Adrenal gland (tissue), 12 donors: ENCODE data around the gene TMEM72. TPM values are rescaled to one million over a fixed set of nuclear protein-coding genes. Genes with fewer than 3 reads are reported as not detected.
A peak's percentile ranks its signal among the peaks of the same experiment; 100 is the strongest.

ENCODE experiments used
- DNase-seq, 7 donors: peaks; one replicate each; pipeline ENCODE4 v3.0.0-alpha.2; 2019 to 2020
- H3K27ac ChIP-seq, 5 donors: fragments of 200-600 bp; sonication (generic) in 4 of 5; 1 replicate in 3 of 5; 2 replicates in 2 of 5; pipeline versions ENCODE4 v1.5.1 to v1.8.0; 2016 to 2020; ENCODE audit warnings: mild to moderate bottlenecking in 1 of 5
- H3K27me3 ChIP-seq: fragments of 200-600 bp; 2 replicates; pipeline ENCODE4 v1.8.0; 2021
- H3K36me3 ChIP-seq, 2 donors: fragments of 200-600 bp; replicated peaks in 1 of 2; 1 replicate in 1 of 2; 2 replicates in 1 of 2; pipeline versions ENCODE4 v1.5.1 to v1.8.0; 2018 to 2022
- H3K4me1 ChIP-seq, 2 donors: fragments of 200-600 bp; replicated peaks in 1 of 2; 1 replicate in 1 of 2; 2 replicates in 1 of 2; pipeline versions ENCODE4 v1.5.1 to v1.8.0; 2018 to 2021
- H3K4me3 ChIP-seq, 4 donors: fragments of 200-600 bp; sonication (generic) in 3 of 4; one replicate each; pipeline ENCODE4 v1.5.1; 2016 to 2018
- H3K9me3 ChIP-seq, 3 donors: fragments of 200-600 bp; sonication (generic) in 1 of 3; replicated peaks in 1 of 3; 1 replicate in 2 of 3; 2 replicates in 1 of 3; pipeline versions ENCODE4 v1.5.1 to v1.8.0; 2016 to 2021
- POLR2A ChIP-seq, 2 donors: fragments of 450-650 bp; IDR thresholded peaks; one replicate each; pipeline ENCODE4 v1.6.1; 2017; ENCODE audit warnings: antibody characterized with exemption in 2 of 2, mild to moderate bottlenecking in 2 of 2, moderate library complexity in 1 of 2
- WGBS, 4 donors: extraction: QIAGEN DNeasy Blood & Tissue Kit in 2 of 4; methylation state at CpG; one replicate each; pipeline versions ENCODE4 v1.1.5 to v1.1.7; 2013 to 2017; 5-methylcytosine and 5-hydroxymethylcytosine counted together
- intact Hi-C, 2 donors: fragments of 100-400 bp; cut with DNase I; formaldehyde crosslinking; loops; one replicate each; pipeline versions ENCODE4 v1.14.1 to v1.15.0; 2022 to 2023
- polyA plus RNA-seq, 3 donors: library from polyadenylated mRNA; stranded (reverse); fragments of 200-250 nt in 2 of 3; fragments of 350-450 nt in 1 of 3; fragmentation: Illumina TruSeq in 1 of 3; extraction: RNeasy Lipid Tissue Mini Kit (QIAGEN cat#74804) in 1 of 3; gene quantifications; one replicate each; pipeline ENCODE4 v1.2.3, GENCODE V29; 2013 to 2014
- total RNA-seq, 9 donors: library from RNA; depleted of rRNA in 4 of 9; stranded (reverse); fragments of >200 nt in 4 of 9; fragments of 120-200 nt in 1 of 9; fragmentation: NEBNext Ultra II Directional in 1 of 9; extraction: Animal tissue kit (Norgen Biotek cat#: 25700) in 1 of 9; gene quantifications; one replicate each; pipeline versions ENCODE4 v1.1.0 to v1.2.4, GENCODE V29; 2013 to 2023
- TF ChIP-seq, protein P1 (sequence below), 6 experiments: fragments of 450-650 bp in 4 of 6; fragments of 200-600 bp in 2 of 6; sonication (generic) in 1 of 6; IDR thresholded peaks; 1 replicate in 5 of 6; 2 replicates in 1 of 6; pipeline versions ENCODE4 v1.5.1 to v1.8.0; 2016 to 2021; ENCODE audit warnings: antibody characterized with exemption in 6 of 6, mild to moderate bottlenecking in 2 of 6, moderate library complexity in 1 of 6
- donor health status: healthy with polysubstance abuse.
- donor health status: Bipolar disorder and iron deficiency.
- donor health status: DM: yes; HTN: yes; CAD: no.
- donor health status: DM: no; HTN: no; CAD: no.
- donor health status: DM: no; HTN: no; CAD: no.
- donor health status: DM: yes; HTN: yes; CAD: no.

The TMEM72 gene
- total and polyA plus RNA-seq, 12 donors = 0.17 TPM; not detected in 11

DNA sequence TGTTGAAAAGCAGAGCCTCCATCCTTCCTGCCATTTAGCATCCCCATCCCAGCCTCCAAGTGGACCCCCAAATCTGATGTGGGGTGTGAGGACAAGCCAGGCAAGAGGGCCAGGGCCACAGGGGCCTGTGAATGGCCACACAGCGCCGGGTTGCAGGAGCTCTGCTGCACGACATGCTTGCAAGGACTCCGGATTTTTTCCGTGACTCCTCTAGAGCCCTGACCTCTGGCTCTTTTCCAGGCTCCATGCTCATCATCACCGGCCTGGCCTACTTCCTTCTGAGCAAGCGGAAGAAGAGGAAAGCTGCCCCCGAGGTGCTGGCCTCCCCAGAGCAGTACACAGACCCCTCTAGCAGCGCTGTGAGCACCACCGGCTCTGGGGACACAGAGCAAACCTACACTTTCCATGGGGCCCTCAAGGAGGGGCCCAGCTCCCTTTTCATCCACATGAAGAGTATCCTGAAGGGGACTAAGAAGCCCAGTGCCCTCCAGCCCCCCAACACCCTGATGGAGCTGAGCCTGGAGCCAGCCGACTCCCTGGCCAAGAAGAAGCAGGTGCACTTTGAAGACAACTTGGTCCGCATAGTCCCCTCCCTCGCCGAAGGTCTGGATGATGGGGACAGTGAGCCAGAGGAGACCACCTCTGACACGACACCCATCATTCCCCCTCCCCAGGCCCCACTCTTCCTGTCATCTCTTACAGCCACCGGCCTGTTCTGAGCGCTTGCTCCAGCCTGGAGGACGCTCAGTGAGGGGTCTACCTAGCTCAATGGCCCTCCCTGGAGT is 23.5 kb downstream of the TMEM72 start:
- Histone ChIP-seq H3K9me3 (no peaks in the 10 kb centered on the region), H3K27ac (no peak overlapping the region), H3K4me3 (no peak overlapping the region), H3K4me1 (peaks cover 0 to 24% of the 10 kb centered on the region in 2 donors), H3K36me3 (no peaks in the 10 kb centered on the region), H3K27me3 (no peaks in the 10 kb centered on the region)
- intact Hi-C loops = loop anchor here (2.0 to 5.0 kb wide), 2 partner anchors 38 to 40 kb away; no protein-coding TSS in a partner anchor
- DNase-seq = peak in 6 of 7 donors; percentile 59 to 72 (median 68)
- no peak for TF ChIP-seq POLR2A (IDR thresholded peaks at IDR 0.05)
- TF ChIP-seq, protein P1, sequence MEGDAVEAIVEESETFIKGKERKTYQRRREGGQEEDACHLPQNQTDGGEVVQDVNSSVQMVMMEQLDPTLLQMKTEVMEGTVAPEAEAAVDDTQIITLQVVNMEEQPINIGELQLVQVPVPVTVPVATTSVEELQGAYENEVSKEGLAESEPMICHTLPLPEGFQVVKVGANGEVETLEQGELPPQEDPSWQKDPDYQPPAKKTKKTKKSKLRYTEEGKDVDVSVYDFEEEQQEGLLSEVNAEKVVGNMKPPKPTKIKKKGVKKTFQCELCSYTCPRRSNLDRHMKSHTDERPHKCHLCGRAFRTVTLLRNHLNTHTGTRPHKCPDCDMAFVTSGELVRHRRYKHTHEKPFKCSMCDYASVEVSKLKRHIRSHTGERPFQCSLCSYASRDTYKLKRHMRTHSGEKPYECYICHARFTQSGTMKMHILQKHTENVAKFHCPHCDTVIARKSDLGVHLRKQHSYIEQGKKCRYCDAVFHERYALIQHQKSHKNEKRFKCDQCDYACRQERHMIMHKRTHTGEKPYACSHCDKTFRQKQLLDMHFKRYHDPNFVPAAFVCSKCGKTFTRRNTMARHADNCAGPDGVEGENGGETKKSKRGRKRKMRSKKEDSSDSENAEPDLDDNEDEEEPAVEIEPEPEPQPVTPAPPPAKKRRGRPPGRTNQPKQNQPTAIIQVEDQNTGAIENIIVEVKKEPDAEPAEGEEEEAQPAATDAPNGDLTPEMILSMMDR (IDR thresholded peaks at IDR 0.05) = no peak
- 61 to 66% (median 65%) methylated on average over 16 to 18 of the region's 18 CpGs for WGBS, 4 donors

DNA sequence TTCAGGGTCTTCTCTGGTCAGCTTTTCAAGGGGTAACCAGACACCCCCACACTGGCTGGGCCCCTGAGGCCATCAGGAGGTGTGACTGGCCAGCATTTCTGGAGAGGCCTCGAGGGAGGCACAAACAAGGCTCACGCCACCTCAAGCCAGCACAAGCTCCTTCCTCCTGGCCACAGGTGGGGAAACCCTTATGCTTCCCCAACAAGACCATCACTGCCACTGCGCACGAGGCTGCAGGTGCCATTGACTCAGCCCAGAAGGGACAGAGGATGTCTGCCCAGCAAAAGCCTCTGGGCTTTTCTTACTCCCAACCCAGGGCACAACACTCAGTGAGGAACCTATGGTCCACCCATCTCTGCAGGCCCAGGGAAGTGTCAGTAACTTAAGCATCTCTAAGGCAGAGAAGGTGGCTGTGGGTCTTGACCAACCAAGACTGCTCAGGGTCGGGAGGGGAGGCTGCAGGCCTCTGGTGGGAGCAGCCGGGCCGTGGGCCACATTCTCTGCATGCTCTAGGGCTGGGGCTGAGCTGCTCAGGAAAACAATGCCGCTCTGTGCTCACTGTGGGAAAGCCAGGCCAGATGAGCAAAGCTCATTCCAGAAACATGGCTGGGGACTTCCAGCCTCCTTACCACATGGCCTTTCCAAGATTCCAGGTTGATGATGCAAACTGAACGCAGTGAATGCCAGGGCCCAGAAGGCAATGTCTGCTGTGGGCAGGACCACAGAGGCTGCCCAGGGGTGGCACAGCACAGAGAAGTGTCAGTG is 24.2 kb downstream of the TMEM72 start:
- H3K9me3 ChIP-seq = no peaks in the 10 kb centered on the region
- H3K4me1 ChIP-seq = peaks cover 0 to 24% of the 10 kb centered on the region in 2 donors
- H3K4me3 ChIP-seq = no peak overlapping the region
- peak in 3 of 7 donors; percentile 14 to 56 (median 22) for DNase-seq
- no peaks in the 10 kb centered on the region for H3K27me3 ChIP-seq
- intact Hi-C loops = loop anchor here in 1 of 2 donors (2.0 kb wide), 1 partner anchor 39 kb away; no protein-coding TSS in a partner anchor
- H3K36me3 ChIP-seq = no peaks in the 10 kb centered on the region
- 67 to 80% (median 73%) methylated on average over 5 to 9 of the region's 9 CpGs for WGBS, 4 donors
- H3K27ac ChIP-seq = peak overlapping the region in 2 of 5 donors; percentile 22 to 38
- TF ChIP-seq, protein P1 (IDR thresholded peaks at IDR 0.05) = no peak
- TF ChIP-seq POLR2A (IDR thresholded peaks at IDR 0.05) = no peak

DNA sequence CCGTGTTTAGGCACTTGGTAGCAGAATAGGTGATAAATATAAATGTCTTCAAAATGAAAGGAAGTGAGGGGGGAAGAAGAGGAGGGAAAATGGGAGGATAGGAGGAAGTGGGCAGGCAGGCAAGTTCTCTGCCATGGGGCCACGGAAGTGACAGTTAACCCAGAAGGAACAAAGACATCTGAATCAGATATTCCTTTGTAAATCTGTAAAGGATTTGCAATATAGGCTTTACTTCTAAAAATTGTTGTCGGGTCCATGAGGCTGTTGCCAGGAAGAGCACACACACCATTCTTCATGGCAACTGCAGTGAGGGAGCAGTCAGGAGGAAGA is 24.8 kb downstream of the TMEM72 start:
- intact Hi-C loops = loop anchor here in 1 of 2 donors (2.0 kb wide), 1 partner anchor 39 kb away; no protein-coding TSS in a partner anchor
- Histone ChIP-seq H3K4me1 (peaks cover 0 to 24% of the 10 kb centered on the region in 2 donors), H3K36me3 (no peaks in the 10 kb centered on the region), H3K27ac (peak overlapping the region in 2 of 5 donors; percentile 22 to 38), H3K9me3 (no peaks in the 10 kb centered on the region), H3K27me3 (no peaks in the 10 kb centered on the region), H3K4me3 (no peak overlapping the region)
- no peak for DNase-seq
- TF ChIP-seq POLR2A (IDR thresholded peaks at IDR 0.05) = no peak
- TF ChIP-seq, protein P1 (IDR thresholded peaks at IDR 0.05) = no peak
- WGBS, 4 donors = 43 to 67% (median 54%) methylated on average over 3 of the region's 3 CpGs

DNA sequence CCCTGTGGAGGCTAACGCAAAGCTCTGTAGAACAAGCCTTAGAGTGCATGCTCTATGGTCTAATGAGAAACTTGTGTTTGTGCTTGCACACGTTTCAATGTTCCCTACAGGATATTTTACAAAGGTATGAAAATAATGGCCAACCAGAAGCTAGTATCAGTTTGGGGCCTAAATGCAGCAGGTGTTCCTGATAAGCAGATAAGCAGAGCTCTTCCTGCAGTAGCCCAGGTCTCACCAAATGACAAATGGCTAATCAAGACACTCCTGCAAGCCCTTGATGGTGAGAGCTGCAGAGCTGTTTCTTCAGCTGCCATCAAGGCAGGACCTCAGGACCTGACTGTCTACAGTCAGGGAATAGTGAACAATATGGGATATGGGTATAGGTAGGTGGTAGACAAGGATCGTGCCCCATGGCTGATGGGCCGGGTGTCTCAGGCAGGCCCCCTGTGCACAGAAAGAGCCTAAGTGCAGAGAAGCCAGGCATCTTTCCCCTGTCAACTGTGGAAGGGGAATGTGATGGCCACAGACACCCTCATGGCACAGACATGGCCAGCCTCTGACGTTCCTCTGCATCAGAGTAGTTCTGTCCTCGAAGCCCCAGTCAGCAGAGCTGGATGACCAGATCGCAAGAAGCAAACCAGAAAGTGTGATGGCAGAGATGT is 25.3 kb downstream of the TMEM72 start:
- H3K4me1 ChIP-seq = peaks cover 0 to 24% of the 10 kb centered on the region in 2 donors
- H3K4me3 ChIP-seq = no peak overlapping the region
- TF ChIP-seq, protein P1 (IDR thresholded peaks at IDR 0.05) = no peak
- no peak for TF ChIP-seq POLR2A (IDR thresholded peaks at IDR 0.05)
- peak overlapping the region in 2 of 5 donors; percentile 22 to 38 for H3K27ac ChIP-seq
- no peaks in the 10 kb centered on the region for H3K36me3 ChIP-seq
- no peaks in the 10 kb centered on the region for H3K27me3 ChIP-seq
- DNase-seq = peak in 2 of 7 donors; percentile 13 to 29
- WGBS, 4 donors = 80 to 88% (median 85%) methylated on average over 7 of the region's 7 CpGs
- intact Hi-C loops = no loop called here
- H3K9me3 ChIP-seq = no peaks in the 10 kb centered on the region
